Kidney epithelial cell (primary cell): ENCODE measurements around the gene MAP7. TPM values are rescaled to one million over a fixed set of nuclear protein-coding genes. Genes with fewer than 3 reads are reported as not detected.
"Not testable (repeated sequence)": the region's sequence is repeated elsewhere in the genome, so short reads cannot be mapped to it uniquely, and the experiment has no call there.

Source experiments
- DNase-seq: peaks from one replicate; pipeline ENCODE4 v3.0.0-alpha.2; 2010; ENCODE audit warnings: low read depth
- H3K27me3 ChIP-seq: 2 replicates; pipeline ENCODE4 v1.6.0; 2011; ENCODE audit warnings: low read length; ENCODE audit not compliant: control insufficient read depth, insufficient read depth
- H3K36me3 ChIP-seq: 2 replicates; pipeline ENCODE4 v1.5.1; 2011; ENCODE audit warnings: low read length; ENCODE audit not compliant: control insufficient read depth, insufficient read depth
- H3K4me3 ChIP-seq: 2 replicates; pipeline ENCODE4 v1.5.1; 2011; ENCODE audit warnings: low read depth, mild to moderate bottlenecking, control low read depth, low read length
- total RNA-seq: library from RNA; depleted of rRNA; stranded (reverse); fragments of >200 nt; gene quantifications from 2 replicates; pipeline ENCODE4 v1.2.3, GENCODE V29; 2015
- TF ChIP-seq, protein P1 (sequence below): IDR thresholded peaks from 2 replicates; pipeline ENCODE4 v1.5.1; 2011; ENCODE audit warnings: mild to moderate bottlenecking, moderate library complexity, low read length, control low read depth, inconsistent platforms; ENCODE audit not compliant: insufficient read depth, poor library complexity, severe bottlenecking

The MAP7 gene
- total RNA-seq, 1 donor from 2014 or later = 17.6 TPM

DNA sequence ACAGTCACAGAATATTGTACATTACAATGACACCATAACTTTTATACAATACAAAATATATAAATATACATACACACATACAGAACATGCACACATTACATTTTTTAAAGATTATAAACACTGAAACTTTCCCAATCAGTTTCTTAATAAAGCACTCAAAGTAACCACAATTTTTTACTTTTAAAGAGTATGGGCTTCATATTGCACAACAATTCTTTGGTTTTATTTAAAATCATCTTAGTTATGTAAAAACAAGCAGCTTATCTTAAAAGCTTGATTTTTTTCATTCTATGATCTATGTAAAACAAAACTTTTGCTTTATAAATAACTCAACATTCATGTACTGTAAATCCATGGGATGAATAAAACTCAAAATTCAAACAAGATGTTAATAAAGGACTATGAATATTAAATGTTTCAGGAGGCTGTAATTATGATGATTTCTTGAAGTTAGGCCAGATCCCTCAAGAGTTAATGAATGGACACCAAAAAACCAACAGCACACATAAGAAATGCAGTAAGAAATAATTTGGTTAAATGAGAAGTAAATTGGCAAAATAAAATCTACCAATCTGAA, 167.5 kb downstream of the MAP7 start:
- TF ChIP-seq, protein P1, sequence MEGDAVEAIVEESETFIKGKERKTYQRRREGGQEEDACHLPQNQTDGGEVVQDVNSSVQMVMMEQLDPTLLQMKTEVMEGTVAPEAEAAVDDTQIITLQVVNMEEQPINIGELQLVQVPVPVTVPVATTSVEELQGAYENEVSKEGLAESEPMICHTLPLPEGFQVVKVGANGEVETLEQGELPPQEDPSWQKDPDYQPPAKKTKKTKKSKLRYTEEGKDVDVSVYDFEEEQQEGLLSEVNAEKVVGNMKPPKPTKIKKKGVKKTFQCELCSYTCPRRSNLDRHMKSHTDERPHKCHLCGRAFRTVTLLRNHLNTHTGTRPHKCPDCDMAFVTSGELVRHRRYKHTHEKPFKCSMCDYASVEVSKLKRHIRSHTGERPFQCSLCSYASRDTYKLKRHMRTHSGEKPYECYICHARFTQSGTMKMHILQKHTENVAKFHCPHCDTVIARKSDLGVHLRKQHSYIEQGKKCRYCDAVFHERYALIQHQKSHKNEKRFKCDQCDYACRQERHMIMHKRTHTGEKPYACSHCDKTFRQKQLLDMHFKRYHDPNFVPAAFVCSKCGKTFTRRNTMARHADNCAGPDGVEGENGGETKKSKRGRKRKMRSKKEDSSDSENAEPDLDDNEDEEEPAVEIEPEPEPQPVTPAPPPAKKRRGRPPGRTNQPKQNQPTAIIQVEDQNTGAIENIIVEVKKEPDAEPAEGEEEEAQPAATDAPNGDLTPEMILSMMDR = no peak
- DNase-seq = no peak

DNA sequence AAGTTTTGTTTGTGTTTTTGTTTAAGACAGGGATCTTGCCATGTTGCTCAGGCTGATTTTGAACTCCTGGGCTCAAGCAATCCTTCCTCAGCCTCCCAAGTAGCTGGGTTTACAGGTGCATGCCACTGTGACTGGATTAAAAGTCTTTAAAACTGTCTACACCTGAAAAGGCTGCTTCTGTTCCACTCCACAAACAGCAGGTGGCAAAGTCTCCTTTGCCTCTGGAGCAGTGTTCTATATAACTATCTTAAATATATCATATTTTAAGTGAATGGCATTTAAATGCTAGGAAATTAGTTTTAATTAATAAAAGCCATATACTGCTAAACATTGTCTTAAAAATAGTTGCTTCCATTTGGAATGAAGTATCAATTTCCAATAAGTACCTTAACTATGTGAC, 171.3 kb downstream of the MAP7 start:
- Histone ChIP-seq H3K4me3 (no peak overlapping the region), H3K36me3 (no peaks in the 10 kb centered on the region), H3K27me3 (no peaks in the 10 kb centered on the region)
- DNase-seq = no peak
- TF ChIP-seq, protein P1 = peak; percentile 13

More for the DNA sequence above, 167.5 kb downstream of the MAP7 start:
- H3K36me3 ChIP-seq = no peaks in the 10 kb centered on the region
- no peak overlapping the region for H3K4me3 ChIP-seq
- H3K27me3 ChIP-seq = no peaks in the 10 kb centered on the region

DNA sequence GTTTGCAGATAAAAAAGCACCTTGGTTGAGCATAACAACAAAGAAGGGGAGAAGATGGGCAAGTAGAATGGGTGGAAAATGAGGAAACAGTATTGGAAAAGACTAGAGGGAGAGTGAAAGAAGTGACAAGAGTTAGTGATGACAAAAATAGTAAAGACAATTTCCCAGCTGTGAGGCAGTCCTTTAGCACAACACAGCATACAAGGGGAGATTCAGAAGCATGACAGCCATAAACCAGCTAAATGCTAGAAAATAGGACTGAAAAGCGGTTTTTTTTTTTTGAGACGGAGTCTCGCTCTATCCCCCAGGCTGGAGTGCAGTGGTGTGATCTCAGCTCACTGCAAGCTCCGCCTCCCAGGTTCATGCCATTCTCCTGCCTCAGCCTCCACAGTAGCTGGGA, 174.4 kb downstream of the MAP7 start:
- H3K36me3 ChIP-seq, H3K27me3 ChIP-seq, DNase-seq, H3K4me3 ChIP-seq: not testable (repeated sequence)

DNA sequence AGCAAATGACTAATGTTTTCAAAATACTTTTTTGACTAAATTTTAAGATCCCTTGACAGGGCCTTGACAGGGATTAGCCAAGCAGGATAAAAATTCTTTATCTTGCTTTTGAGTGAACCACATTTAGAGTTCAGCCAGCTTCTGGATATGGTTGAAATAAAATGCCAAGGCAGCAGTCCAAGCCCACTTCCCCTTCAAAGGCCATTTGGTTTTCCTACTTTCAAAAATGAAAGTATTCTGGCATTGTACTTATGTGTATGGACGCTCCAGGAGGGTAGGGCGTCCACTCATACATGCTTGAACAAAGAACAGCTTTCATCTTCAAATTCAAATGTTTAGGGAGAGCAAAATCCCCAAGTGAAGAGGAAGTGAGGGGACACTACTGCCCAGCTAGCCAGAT, 178.3 kb downstream of the MAP7 start:
- H3K36me3 ChIP-seq = no peaks in the 10 kb centered on the region
- no peak for DNase-seq
- H3K4me3 ChIP-seq = no peak overlapping the region
- no peaks in the 10 kb centered on the region for H3K27me3 ChIP-seq
- TF ChIP-seq, protein P1 = no peak

DNA sequence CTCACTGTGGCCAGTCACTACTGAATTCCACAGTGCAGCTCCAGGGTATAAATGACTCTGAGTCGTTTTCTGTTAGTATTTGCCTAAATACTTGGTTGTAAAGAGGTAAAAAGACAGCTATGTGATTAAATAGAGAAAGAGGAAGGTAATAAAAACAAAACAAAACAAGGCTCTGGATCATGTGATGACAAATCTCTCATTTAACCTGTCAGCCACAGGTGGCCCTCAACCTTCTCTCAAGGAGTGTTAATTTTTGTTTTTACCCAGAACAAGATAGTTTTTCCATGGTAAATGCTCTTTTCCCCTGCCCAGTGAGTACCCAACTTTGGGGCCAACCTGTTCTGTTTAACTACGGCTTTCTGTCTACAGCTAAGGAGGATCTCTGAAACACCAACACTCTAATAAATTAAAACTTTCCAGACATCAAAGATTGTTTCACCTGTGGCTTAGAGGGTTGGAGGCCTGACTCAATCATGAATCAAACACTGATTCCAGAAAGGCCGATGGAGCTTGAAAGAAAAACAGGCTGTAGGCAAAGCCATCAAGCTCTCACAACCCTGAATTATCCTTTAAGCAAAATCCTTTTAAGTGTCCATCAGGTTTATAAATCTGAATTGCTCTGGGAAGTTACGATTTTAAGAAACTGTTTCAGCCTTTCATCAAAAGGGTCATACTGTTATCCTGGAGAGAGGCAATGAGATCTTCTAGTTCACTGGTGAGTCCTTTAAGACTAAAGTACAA, 179.1 kb downstream of the MAP7 start:
- H3K27me3 ChIP-seq = no peaks in the 10 kb centered on the region
- peak; percentile 4 for DNase-seq
- H3K4me3 ChIP-seq = no peak overlapping the region
- TF ChIP-seq, protein P1 = no peak
- no peaks in the 10 kb centered on the region for H3K36me3 ChIP-seq

DNA sequence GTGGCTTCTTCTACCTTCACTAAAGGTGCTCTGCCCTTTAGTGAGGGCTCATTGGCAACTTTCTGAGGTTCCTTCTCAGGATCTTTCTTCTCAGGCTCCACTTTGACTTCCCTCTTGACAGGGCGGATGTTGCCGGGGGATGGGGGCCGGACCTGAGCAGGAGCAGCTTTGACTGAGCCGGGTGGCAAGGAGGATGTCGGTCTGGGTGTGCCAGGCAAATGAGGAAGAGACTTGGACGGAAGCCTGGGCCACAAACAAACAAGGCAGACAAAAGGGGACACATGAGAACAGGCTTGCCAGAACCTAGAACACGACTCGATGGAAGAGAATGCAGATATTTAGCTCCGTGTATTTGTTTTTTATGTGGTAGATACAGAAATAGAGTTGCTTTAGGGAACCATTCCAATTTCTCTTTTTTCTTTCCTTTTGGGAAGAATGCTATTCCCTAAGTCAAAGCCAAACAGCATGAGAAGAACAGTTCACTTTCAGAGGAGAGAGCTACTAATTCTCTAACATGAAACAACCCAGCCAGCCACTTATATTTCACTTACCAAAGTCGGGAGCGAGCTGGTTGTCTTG, 184.4 kb downstream of the MAP7 start:
- Histone ChIP-seq H3K27me3 (no peaks in the 10 kb centered on the region), H3K36me3 (no peaks in the 10 kb centered on the region), H3K4me3 (no peak overlapping the region)
- no peak for DNase-seq
- TF ChIP-seq, protein P1 = no peak
